Ishikawa (cell line): Measurements from ENCODE around the gene F2R.

Source experiments
- CREB1 ChIP-seq: IDR thresholded peaks from 2 replicates; pipeline ENCODE4 v1.6.1; 2012; ENCODE audit warnings: low read depth
- REST ChIP-seq: IDR thresholded peaks from 2 replicates; pipeline ENCODE4 v1.6.1; 2012; ENCODE audit warnings: low read depth, mild to moderate bottlenecking

DNA sequence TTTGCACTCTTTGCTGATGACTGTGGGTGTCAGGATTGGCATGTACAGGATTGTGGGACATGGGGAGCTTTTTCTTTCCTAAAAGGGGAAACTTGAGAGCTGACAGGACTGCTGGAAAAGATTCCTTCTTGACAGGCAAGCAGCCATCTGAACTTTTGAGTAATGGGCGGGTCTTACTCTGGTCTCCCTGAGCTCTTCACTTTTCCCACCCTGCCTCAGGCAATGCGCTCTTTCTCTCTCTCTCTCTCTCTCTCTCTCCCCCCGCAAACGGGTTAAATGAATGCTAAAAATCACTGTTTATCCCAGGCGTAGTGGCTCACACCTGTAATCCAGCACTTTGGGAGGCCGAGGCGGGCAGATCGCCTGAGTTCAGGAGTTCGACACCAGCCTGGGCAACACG, 65.8 kb downstream of the F2R start:
- TF ChIP-seq REST (no peak), CREB1 (no peak)
